ENCODE data around the gene RAB44.

Gene RAB44

DNA sequence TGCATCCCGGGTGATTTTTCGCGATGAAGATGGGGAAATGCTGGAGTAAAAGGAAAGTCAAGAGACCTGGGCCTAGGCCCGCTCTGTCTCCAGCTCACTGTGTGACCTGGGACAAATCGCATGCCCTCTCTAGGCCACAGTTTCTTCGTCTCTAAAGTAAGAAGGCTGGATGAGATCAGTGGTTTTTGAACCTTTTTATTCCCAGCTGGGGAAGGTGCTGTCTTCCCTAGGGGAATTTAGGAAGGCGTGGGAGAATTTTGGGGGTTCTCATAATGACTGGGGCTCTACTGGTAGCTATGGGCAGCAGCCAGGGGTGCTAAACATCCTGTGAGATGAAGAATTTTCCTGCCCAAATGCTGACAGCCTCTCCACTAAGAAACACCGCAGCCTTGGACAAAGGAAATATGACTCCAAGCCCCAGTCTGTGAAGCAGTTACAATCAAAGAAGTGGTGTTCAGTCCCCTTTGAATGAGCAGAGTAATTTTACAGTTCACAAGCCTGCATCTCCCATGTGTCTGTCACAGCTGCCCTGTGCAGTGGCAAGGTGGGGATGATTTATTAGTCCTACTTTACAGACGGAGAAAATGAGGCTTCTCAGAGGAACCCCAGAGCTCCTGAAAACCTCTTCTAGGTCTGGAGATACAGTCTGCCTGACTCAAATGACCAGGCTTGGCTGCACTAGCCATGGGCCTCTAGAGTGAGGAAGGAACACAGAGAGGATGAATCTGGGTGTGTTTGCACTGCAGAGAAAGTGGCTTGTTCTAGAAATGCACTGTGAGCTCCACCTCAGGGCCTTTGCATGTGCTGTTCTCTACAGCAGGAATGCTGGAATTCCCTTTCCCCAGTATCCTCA, 57.2 kb downstream of the RAB44 start:
- no peak for DNase-seq

DNA sequence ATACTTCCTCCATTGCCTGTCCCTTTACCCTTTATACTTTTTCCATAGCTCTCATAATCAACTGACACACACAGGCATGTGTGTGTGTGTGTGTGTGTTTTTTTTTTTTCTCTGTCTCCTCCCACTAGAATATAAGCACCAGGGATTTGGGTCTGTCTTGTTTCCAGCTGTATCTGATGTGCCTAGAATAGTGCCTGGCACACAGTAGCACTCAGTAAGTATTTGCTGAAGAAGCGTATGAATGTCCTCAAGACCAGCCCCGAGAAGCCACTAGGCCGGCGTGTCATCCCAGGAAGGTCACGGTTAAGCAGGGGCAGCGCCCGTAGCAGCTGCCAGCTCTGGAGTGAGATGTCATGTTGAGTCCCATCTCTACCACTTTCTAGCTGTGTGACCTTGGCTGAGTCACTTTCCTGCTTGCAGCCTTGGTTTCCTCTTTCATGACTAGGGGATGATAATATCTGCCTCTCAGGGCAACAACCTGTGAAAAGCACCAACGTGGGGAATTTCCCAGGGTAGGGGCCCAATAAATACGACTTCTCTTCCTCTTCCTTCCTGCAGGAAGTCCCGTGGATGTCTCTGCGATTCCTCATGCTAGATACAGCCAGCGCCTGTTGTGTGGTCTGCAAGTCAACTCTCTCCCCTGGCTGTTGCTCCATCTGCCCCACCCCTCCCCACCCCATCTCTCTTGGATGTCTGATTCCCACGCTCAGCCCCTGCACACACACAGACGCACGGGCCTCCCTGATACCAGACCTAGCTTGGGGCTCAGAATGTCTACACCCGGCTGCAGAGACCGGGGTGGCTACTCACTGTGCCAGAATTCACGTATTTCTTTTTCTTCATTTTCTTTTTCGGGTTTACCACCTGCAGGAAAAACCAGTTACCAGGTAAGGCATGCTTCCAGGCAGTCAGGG, 58.1 kb downstream of the RAB44 start:
- peak; percentile 57 for DNase-seq

- no peak for DNase-seq
Observed at GRCh38 chr6:36756786-36757185, 59.2 kb downstream of the RAB44 start.

GRCh38 chr6:36757206-36757605, 59.6 kb downstream of the RAB44 start:
- DNase-seq, result no peak

DNA sequence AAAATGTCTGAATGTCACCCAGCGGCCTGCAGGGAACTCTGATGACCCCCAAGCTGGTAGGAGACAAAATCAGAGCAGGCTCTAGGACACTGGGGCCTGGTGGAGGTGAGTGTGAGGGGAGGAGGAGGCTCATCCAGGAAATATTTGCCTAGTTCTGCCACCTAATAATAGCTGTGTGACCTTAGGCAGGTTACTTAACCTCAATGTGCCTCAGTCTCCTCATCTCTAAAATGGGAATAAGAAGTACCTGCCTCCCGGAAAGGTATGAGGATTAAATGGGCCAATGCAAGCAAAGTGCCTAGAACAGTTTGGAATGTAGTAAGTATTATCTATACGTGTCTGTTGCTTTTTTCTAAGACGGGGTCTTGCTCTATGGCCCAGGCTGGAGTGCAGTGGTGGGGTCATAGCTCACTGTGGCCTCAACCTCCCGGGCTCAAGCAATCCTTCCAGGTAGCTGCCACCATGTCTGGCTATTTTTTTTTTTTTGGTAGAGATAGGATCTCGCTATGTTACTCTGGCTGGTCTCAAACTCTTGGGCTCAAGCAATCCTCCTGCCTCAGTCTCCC, 60.4 kb downstream of the RAB44 start:
- no peak for DNase-seq

DNA sequence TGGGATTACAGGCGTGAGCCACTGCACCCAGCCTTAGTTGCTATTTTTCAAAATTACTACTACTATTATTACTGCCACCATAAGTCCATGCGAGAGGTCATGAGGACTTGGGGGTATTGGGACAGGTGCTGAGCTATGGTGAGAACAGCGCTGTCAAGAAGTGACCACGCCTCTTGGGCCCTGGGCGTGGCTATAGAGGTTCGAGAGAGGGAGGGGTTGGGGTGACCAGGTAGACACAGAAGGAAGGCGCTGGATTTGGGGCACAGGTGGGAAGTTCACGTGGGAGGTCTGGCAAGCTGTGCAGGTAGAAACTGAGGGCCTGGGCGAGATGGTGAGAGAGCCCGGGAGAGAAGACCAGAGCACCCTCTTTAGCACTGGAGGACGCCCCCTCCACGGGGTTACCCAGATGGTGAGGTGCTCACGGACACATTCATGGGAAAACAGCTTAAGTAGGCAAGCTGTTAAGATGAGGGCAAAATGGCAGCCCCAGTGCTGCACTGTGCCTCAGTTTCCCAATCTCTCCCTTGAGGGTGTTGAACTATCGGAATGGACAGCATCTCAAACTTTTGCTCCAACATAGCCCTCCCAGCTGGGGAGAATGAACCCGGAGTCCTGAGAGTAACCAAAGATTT, 61.0 kb downstream of the RAB44 start:
- DNase-seq, result no peak

DNA sequence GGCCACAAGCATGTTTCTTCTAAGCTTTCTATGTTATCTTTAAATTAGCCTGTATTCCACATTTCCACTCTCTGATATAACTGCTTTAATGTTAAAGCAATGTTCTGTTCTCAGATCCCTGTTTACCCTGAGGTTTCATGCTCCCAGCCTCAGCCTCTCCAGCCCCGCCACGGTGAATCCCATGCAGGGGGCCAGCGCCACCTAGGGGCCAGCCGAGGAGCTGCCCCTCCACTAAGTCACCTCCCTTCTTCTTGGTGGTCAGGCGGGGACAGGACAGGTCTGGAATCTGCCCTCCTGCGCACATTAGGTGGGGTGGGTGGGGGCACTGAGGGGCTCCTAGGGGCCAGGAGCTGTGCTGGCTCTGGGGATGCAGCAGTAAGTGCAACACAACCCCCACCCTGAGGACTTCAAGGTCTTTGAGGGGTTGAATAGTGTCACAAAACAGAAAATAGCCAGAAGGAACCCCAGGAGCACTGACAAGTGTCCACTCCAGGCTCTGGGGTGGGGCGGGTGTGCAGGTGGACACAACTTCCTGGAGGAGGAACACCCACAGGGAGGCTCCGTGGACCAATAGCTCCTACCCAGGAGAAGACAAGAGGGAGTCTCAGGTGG, 61.6 kb downstream of the RAB44 start:
- peak; percentile 73 for DNase-seq

DNA sequence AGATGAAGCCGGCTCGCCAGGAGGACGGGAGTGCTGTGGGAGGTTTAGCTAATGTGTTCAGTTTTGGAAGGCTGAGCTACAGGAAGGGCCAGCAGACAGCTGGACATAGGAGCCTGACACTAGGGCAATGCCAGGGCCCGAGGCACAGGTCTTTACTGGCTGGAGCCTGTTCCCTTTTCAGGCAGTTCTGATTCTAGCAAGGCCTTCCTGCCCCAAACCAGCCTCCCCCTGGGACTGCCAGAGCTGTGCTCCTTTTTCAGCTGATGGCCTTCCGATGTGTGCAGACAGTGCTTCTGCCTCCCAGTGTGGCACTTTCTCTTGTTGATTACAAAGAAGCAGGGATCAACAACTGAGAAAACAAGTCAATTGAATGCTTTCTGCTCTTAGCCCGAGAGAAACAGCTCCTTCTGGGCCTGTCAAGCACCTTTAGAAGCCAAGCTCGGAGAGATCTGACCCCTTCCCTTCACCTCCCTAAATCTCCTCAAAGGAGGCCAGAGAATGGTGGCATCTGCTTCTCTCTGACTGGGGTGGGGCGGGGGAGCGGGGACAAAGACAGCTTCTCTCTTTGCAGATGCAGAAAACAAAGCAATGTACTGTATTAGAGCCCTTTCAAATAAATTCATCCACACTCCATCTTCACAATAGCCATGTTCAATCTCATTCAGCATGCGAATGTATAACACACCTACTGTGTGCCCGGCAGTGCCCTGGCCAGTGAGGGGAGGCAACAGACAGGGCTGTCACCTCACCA, 63.2 kb downstream of the RAB44 start:
- DNase-seq, result no peak

DNA sequence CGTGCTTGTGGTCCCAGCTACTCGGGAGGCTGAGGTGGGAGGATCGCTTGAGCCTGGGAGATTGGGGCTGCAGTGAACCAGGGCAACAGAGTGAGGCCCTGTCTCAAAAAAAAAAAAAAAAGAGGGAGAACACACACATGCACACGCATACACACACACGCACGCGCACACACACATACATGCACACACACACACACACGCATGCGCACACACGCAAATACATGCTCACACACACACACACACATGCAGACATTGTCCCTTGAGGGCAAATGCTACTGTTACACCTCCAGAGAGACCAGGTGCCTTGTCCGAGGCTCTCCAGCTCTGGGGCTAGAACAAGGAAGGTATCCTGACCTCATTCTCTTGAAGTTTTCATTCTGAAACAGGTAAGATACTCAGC, 64.5 kb downstream of the RAB44 start:
- DNase-seq, result no peak

DNA sequence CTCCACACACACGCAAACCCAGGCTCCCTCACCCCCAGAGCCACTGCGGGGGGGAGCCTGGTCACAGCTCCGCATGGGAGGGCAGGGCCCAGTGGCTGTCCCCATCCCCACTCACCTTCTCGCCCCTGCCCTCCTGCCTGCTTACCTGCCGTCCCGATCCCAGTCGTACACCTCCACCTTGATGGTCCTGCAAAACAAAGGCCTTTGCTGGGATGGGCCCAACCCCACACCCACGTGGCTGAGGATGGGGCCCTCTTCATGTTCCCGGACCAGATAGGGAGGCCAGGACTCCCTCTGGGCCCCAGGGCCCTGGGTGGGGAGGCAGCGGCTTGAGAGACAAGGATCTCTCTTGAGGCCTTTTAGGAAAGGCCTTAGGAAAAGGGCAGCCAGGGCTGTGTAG, 67.6 kb downstream of the RAB44 start:
- DNase-seq, result no peak

GRCh38 chr6:36765594-36766398, 68.2 kb downstream of the RAB44 start:
- DNase-seq, result peak; percentile 70

- DNase-seq, result no peak
Observed at GRCh38 chr6:36766399-36766945, 68.8 kb downstream of the RAB44 start.

- no peak for DNase-seq
Observed at GRCh38 chr6:36769183-36769675, 71.6 kb downstream of the RAB44 start.

GRCh38 chr6:36769676-36770499, 72.3 kb downstream of the RAB44 start:
- no peak for DNase-seq

- DNase-seq, result no peak
Observed at GRCh38 chr6:36771145-36771544, 73.5 kb downstream of the RAB44 start.

- no peak for DNase-seq
Observed at GRCh38 chr6:36772397-36772796, 74.8 kb downstream of the RAB44 start.

DNA sequence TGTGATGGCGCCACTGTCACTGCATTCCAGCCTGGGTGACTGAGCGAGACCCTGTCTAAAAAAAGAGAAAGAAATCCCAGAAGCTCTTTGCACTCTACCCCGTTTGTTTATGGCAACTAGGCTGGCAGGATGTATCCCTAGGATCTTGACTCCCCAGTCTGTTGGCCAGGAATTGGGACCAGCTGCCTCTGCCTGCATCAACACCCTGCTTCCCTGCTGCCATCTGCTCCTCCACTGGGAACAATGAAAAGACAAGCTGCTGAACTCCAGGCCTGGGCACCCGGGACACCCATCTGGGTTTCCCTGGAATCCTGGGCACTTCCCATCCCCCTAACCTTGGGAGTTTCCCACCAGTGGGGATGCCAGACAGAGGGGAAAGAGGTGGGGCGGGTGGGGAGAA, 76.7 kb downstream of the RAB44 start:
- DNase-seq, result no peak

GRCh38 chr6:36776167-36776566, 78.5 kb downstream of the RAB44 start:
- no peak for DNase-seq

DNA sequence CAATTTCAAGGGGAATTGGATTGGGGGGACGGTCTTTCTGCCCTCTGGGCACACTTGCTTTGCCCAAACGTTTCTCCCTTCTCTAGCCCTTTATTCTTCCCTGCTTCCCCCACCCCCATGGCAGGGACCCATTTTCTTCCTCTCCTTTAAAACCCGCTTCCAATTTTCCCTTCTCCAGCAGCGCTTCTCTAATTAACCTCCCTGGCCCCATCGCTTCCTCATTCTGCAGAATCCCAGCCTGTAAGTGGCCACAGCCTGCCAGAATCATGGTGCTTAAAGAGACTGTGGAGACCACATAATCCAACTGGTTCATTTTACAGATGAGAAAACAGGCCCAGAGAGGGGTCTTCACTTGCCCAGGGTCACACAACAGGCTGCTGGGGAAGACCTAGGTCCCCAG, 80.2 kb downstream of the RAB44 start:
- DNase-seq, result no peak

DNA sequence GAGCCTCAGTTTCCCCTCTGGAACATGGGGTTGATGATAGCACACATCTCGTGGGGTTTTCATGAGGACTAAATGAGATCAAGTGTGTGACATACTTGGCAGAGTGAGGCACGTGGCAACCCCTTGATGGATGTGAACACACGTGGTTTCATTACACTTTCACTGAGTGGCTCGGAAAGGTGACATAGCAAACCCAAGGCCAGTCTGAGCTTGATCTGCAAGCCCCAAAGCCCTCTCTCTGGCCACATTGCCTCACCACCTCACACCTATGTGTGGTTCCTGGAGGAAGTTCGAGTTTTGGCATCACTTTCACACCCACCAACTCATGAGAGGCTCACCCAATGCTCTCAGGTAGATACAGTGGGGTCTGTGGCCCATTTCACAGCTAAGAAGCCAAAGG, 81.6 kb downstream of the RAB44 start:
- DNase-seq, result no peak

Measured in activated T-cell treated with anti-CD3 and anti-CD28 coated beads for 4 hours (primary cell).